A673 (cell line): ENCODE results near the gene SSBP4. TPM values are rescaled to one million over a fixed set of nuclear protein-coding genes. Genes with fewer than 3 reads are reported as not detected.

Source experiments
- BruUV-seq: library from RNA; stranded (reverse); fragments of 400-500 nt; replicated peaks from 2 replicates; lab custom pipeline; 2021; lab: Mats Ljungman, UMichigan
- CTCF ChIA-PET: fragments of 300-600 bp; sonication (Branson Sonifier 250); formaldehyde crosslinking; loops from one replicate; lab custom pipeline; 2022; ENCODE audit warnings: antibody characterized with exemption; lab: Charles Lee
- POLR2A ChIA-PET: fragments of 300-600 bp; sonication (Branson Sonifier 250); formaldehyde crosslinking; loops from one replicate; lab custom pipeline; 2022; ENCODE audit warnings: antibody characterized with exemption; ENCODE audit not compliant: low non-redundant PET; lab: Charles Lee
- DNase-seq: peaks from one replicate; pipeline ENCODE4 v3.0.0-alpha.2; 2015; ENCODE audit warnings: low spot score
- H3K27ac ChIP-seq: fragments of 200-600 bp; sonication (generic); 2 replicates; pipeline ENCODE4 v1.5.1; 2016; ENCODE audit warnings: mixed run types, low read depth, mild to moderate bottlenecking, mixed read lengths, antibody characterized with exemption, low read length; ENCODE audit not compliant: poor library complexity, severe bottlenecking
- H3K27me3 ChIP-seq: fragments of 200-600 bp; sonication (generic); replicated peaks from 2 replicates; pipeline ENCODE4 v1.6.1; 2017; ENCODE audit warnings: mixed run types, low read depth, mild to moderate bottlenecking, mixed read lengths, antibody characterized with exemption, low read length; ENCODE audit not compliant: insufficient read depth, poor library complexity
- H3K36me3 ChIP-seq: fragments of 200-600 bp; sonication (generic); 2 replicates; pipeline ENCODE4 v1.6.1; 2016; ENCODE audit warnings: mixed run types, mild to moderate bottlenecking, mixed read lengths, antibody characterized with exemption, low read length; ENCODE audit not compliant: insufficient read depth, poor library complexity, severe bottlenecking
- H3K4me1 ChIP-seq: fragments of 200-600 bp; sonication (generic); 2 replicates; pipeline ENCODE4 v1.6.1; 2017; ENCODE audit warnings: mixed run types, mild to moderate bottlenecking, mixed read lengths, antibody characterized with exemption, low read length; ENCODE audit not compliant: insufficient read depth, poor library complexity, severe bottlenecking
- H3K4me3 ChIP-seq: fragments of 200-600 bp; sonication (generic); 2 replicates; pipeline ENCODE4 v1.5.1; 2016; ENCODE audit warnings: low read depth, mixed run types, mild to moderate bottlenecking, mixed read lengths, low read length; ENCODE audit not compliant: poor library complexity, severe bottlenecking
- H3K9me3 ChIP-seq: fragments of 200-600 bp; sonication (generic); 2 replicates; pipeline ENCODE4 v1.6.1; 2016; ENCODE audit warnings: mixed run types, low read depth, mild to moderate bottlenecking, mixed read lengths, antibody characterized with exemption, low read length; ENCODE audit not compliant: poor library complexity, severe bottlenecking
- EZH2 ChIP-seq: fragments of 200-600 bp; sonication (generic); IDR thresholded peaks from 2 replicates; pipeline ENCODE4 v1.6.1; 2017; ENCODE audit warnings: borderline replicate concordance, low read depth, mild to moderate bottlenecking, mixed read lengths, antibody characterized with exemption, low read length; ENCODE audit not compliant: poor library complexity, severe bottlenecking
- intact Hi-C: fragments of 100-400 bp; cut with micrococcal nuclease; formaldehyde crosslinking; loops from one replicate; pipeline ENCODE4 v1.10.0; 2022; ENCODE audit not compliant: unreplicated experiment
- total RNA-seq: library from RNA; stranded (reverse); gene quantifications from 2 replicates; pipeline ENCODE4 v1.2.3, GENCODE V29; 2021
- TF ChIP-seq, protein P1 (sequence below): fragments of 300-800, 200-600 bp; sonication (generic); conservative IDR thresholded peaks from 2 replicates; pipeline ENCODE4 v1.5.1; 2017; ENCODE audit warnings: low read depth, mild to moderate bottlenecking, antibody characterized with exemption, low read length, moderate library complexity, mixed read lengths

Gene SSBP4
- total RNA-seq, 1 experiment from 2014 or later: 248 TPM

GRCh38 chr19:18474366-18474887 lies 55.2 kb downstream of the SSBP4 start:
- POLR2A ChIA-PET: no interaction called here
- H3K27me3 ChIP-seq: no peaks in the 10 kb centered on the region
- H3K27ac ChIP-seq: no peak overlapping the region
- no peak for DNase-seq
- no peaks in the 10 kb centered on the region for H3K36me3 ChIP-seq
- intact Hi-C loops: loop anchor here (5.0 kb wide), 1 partner anchor 203 kb away; no protein-coding TSS in a partner anchor
- no peak overlapping the region for H3K4me3 ChIP-seq
- no TSS peak for BruUV-seq
- CTCF ChIA-PET: no interaction called here
- TF ChIP-seq EZH2: no peak
- TF ChIP-seq, protein P1, sequence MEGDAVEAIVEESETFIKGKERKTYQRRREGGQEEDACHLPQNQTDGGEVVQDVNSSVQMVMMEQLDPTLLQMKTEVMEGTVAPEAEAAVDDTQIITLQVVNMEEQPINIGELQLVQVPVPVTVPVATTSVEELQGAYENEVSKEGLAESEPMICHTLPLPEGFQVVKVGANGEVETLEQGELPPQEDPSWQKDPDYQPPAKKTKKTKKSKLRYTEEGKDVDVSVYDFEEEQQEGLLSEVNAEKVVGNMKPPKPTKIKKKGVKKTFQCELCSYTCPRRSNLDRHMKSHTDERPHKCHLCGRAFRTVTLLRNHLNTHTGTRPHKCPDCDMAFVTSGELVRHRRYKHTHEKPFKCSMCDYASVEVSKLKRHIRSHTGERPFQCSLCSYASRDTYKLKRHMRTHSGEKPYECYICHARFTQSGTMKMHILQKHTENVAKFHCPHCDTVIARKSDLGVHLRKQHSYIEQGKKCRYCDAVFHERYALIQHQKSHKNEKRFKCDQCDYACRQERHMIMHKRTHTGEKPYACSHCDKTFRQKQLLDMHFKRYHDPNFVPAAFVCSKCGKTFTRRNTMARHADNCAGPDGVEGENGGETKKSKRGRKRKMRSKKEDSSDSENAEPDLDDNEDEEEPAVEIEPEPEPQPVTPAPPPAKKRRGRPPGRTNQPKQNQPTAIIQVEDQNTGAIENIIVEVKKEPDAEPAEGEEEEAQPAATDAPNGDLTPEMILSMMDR: no peak
- peaks cover 19% of the 10 kb centered on the region for H3K4me1 ChIP-seq
- H3K9me3 ChIP-seq: no peaks in the 10 kb centered on the region

DNA sequence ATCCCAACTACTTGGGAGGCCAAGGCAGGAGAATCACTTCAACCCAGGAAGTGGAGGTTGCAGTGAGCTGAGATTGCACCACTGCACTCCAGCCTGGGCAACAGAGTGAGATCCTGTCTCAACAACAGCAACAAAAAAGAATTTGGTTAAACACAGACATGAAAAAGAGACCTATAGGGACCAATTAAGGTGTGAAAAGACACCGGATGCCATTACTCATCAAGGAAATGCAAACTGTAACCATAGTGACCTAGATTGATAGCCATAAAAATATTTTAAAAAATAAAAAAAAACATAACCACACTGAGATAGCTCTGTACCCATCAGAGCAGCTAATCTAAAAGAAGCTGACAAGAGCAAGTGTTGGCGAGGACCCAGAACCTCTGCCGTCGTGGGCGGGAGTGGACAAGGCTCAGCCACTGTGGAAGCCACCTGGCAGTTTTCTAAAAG lies 55.8 kb downstream of the SSBP4 start:
- Histone ChIP-seq H3K36me3 (no peaks in the 10 kb centered on the region), H3K27ac (no peak overlapping the region), H3K27me3 (no peaks in the 10 kb centered on the region), H3K4me3 (no peak overlapping the region), H3K9me3 (no peaks in the 10 kb centered on the region), H3K4me1 (peaks cover 25% of the 10 kb centered on the region)
- intact Hi-C loops: no loop called here
- no peak for DNase-seq
- POLR2A ChIA-PET: no interaction called here
- CTCF ChIA-PET: no interaction called here
- no peak for TF ChIP-seq EZH2
- TF ChIP-seq, protein P1: no peak
- no TSS peak for BruUV-seq

DNA sequence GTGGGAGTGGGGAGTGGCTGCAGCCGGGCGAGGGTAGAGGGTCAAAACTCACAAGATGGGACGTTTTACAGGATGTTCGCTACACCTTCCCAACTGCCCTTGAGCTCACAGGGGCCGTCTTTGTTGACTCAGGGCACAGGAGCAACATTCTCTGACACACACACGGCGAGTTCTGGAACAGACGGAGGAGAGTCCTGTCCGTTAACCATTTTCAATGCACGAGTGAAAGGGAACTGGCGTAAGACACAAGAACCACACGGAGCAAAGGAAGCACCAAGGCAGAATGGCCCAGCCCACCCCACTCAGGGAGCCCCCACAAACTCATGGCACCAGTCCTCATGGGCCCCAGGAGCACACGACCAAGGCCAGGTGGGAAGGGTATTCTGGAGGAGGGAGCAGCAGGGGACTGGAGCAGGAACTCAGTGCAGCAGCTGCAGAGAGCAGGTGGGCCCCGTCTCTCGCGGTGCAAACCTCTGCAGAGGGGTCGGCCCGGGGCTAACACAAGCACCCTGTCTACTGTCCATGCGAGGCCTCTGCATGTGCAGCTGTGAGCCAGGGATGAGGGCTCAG lies 56.6 kb downstream of the SSBP4 start:
- no peaks in the 10 kb centered on the region for H3K27me3 ChIP-seq
- ChIA-PET POLR2A (no interaction called here), CTCF (no interaction called here)
- intact Hi-C loops: no loop called here
- H3K9me3 ChIP-seq: no peaks in the 10 kb centered on the region
- H3K36me3 ChIP-seq: no peaks in the 10 kb centered on the region
- H3K4me3 ChIP-seq: no peak overlapping the region
- no peak for DNase-seq
- H3K4me1 ChIP-seq: peaks cover 32% of the 10 kb centered on the region
- no peak overlapping the region for H3K27ac ChIP-seq
- TF ChIP-seq, protein P1: no peak
- no peak for TF ChIP-seq EZH2
- no TSS peak for BruUV-seq
